Natural killer cell (primary cell): ENCODE results near the gene ZNF573. TPM values are rescaled to one million over a fixed set of nuclear protein-coding genes. Genes with fewer than 3 reads are reported as not detected.

Experiments
- ATAC-seq, 3 donors: fragments of 150-1000 bp in 2 of 3; fragments of 200-7000 bp in 1 of 3; cut with Tn5 transposase; 1 replicate in 1 of 3; 2 replicates in 2 of 3; pipeline ENCODE4 v1.10.0; 2021; ENCODE audit warnings: mild to moderate bottlenecking in 2 of 3, moderate library complexity in 2 of 3
- DNase-seq, 2 donors: peaks; one replicate each; pipeline versions ENCODE4 v3.0.0 to v3.0.0-alpha.2; 2013 to 2021; ENCODE audit warnings: mixed read lengths in 1 of 2
- H3K27ac ChIP-seq: one replicate; pipeline ENCODE4 v1.5.1; 2013; ENCODE audit warnings: mild to moderate bottlenecking, low read length
- H3K27me3 ChIP-seq: one replicate; pipeline ENCODE4 v1.6.1; 2013; ENCODE audit warnings: low read length; ENCODE audit not compliant: control insufficient read depth, insufficient read depth
- H3K36me3 ChIP-seq: one replicate; pipeline ENCODE4 v1.6.1; 2013; ENCODE audit warnings: low read length; ENCODE audit not compliant: control insufficient read depth, insufficient read depth
- H3K4me1 ChIP-seq: one replicate; pipeline ENCODE4 v1.6.1; 2013; ENCODE audit warnings: low read length; ENCODE audit not compliant: control insufficient read depth, insufficient read depth
- H3K4me3 ChIP-seq: one replicate; pipeline ENCODE4 v1.5.1; 2013; ENCODE audit warnings: low read length
- H3K9me3 ChIP-seq: one replicate; pipeline ENCODE4 v1.6.1; 2013; ENCODE audit warnings: low read length; ENCODE audit not compliant: control insufficient read depth, insufficient read depth
- H3K27ac Mint-ChIP-seq, 2 donors: one replicate each; pipeline ENCODE4 v1.8.0; 2022; ENCODE audit warnings: mild to moderate bottlenecking in 2 of 2, mixed read lengths in 2 of 2, moderate library complexity in 1 of 2
- H3K27me3 Mint-ChIP-seq, 2 donors: one replicate each; pipeline ENCODE4 v1.8.0; 2022; ENCODE audit warnings: low read depth in 2 of 2, mixed read lengths in 2 of 2
- H3K36me3 Mint-ChIP-seq: one replicate; pipeline ENCODE4 v1.8.0; 2022; ENCODE audit warnings: mixed read lengths
- H3K4me1 Mint-ChIP-seq, 2 donors: one replicate each; pipeline ENCODE4 v1.8.0; 2022; ENCODE audit warnings: mixed read lengths in 2 of 2
- H3K4me3 Mint-ChIP-seq: one replicate; pipeline ENCODE4 v1.8.0; 2022; ENCODE audit warnings: mild to moderate bottlenecking, moderate library complexity, mixed read lengths
- H3K9me3 Mint-ChIP-seq, 2 donors: one replicate each; pipeline ENCODE4 v1.8.0; 2022; ENCODE audit warnings: mixed read lengths in 2 of 2
- CTCF ChIP-seq: fragments of 200-600 bp; IDR thresholded peaks from one replicate; pipeline ENCODE4 v1.8.0; 2022; ENCODE audit warnings: antibody characterized with exemption
- WGBS: methylation state at CpG from one replicate; pipeline ENCODE4 v1.1.7; 2013; ENCODE audit warnings: missing lambda C conversion rate; ENCODE audit not compliant: insufficient coverage; 5-methylcytosine and 5-hydroxymethylcytosine counted together
- intact Hi-C: fragments of 100-400 bp; cut with micrococcal nuclease; formaldehyde crosslinking; loops from one replicate; pipeline ENCODE4 v1.14.2; 2022
- total RNA-seq, 4 donors: library from RNA; stranded (reverse); fragments of 120-200 nt in 1 of 4; gene quantifications; one replicate each; pipeline versions ENCODE4 v1.2.3 to v1.2.4, GENCODE V29; 2013 to 2022

The ZNF573 gene
- total RNA-seq, 3 donors from 2014 or later (not counting 1 experiment from before 2014, with no cell fraction given): 10.0 to 15.5 (median 13.4) TPM

- no peak overlapping the region for H3K27ac ChIP-seq
- no peak for TF ChIP-seq CTCF
- H3K4me1 Mint-ChIP-seq: no peaks in the 10 kb centered on the region
- no peaks in the 10 kb centered on the region for H3K36me3 Mint-ChIP-seq
- peaks cover 18% of the 10 kb centered on the region for H3K9me3 ChIP-seq
- ATAC-seq (no peak), DNase-seq (no peak)
- no peak overlapping the region for H3K4me3 Mint-ChIP-seq
- 100% methylated on average over 4 of the region's 5 CpGs for WGBS
- H3K4me3 ChIP-seq: no peak overlapping the region
- H3K27ac Mint-ChIP-seq: no peak overlapping the region
- no peaks in the 10 kb centered on the region for H3K27me3 ChIP-seq
- H3K27me3 Mint-ChIP-seq: no peaks in the 10 kb centered on the region
- intact Hi-C loops: no loop called here
- peaks cover 6 to 7% of the 10 kb centered on the region in 2 donors for H3K9me3 Mint-ChIP-seq
- H3K4me1 ChIP-seq: no peaks in the 10 kb centered on the region
- no peaks in the 10 kb centered on the region for H3K36me3 ChIP-seq
Observed at GRCh38 chr19:37809366-37809765, 30.0 kb upstream of the ZNF573 start.

DNA sequence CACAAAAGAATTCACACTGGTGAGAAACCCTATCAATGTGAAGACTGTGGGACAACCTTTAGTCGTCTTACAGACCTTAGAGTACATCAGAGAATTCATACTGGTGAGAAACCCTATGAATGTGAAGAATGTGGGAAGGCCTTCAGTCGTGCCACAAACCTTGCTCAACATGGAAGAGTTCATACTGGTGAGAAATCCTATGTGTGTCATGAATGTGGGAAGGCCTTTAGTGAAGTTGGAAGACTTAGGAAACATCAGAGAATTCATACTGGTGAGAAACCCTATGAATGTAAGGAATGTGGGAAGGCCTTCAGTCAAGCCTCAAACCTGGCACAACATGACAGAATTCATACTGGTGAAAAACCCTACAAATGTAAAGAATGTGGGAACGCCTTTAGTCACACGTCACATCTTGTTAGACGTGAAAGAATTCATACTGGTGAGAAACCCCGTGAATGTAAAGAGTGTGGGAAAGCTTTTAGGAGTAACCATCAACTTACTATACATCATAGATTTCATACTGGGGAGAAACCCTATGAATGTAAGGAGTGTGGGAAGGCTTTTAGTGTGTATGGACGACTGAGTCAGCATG is 24.0 kb upstream of the ZNF573 start:
- Histone ChIP-seq H3K27ac (no peak overlapping the region), H3K4me3 (no peak overlapping the region), H3K4me1 (no peaks in the 10 kb centered on the region), H3K27me3 (no peaks in the 10 kb centered on the region), H3K36me3 (no peaks in the 10 kb centered on the region), H3K9me3 (peaks cover 42% of the 10 kb centered on the region)
- H3K4me3 Mint-ChIP-seq: no peak overlapping the region
- DNase-seq (no peak), ATAC-seq (no peak)
- intact Hi-C loops: no loop called here
- H3K4me1 Mint-ChIP-seq: no peaks in the 10 kb centered on the region
- 60% methylated on average over 3 of the region's 7 CpGs for WGBS
- peaks cover 11 to 30% of the 10 kb centered on the region in 2 donors for H3K9me3 Mint-ChIP-seq
- H3K27ac Mint-ChIP-seq: no peak overlapping the region
- H3K36me3 Mint-ChIP-seq: peaks cover 19% of the 10 kb centered on the region
- no peak for TF ChIP-seq CTCF
- no peaks in the 10 kb centered on the region for H3K27me3 Mint-ChIP-seq

- ATAC-seq (no peak), DNase-seq (no peak)
- H3K27me3 ChIP-seq: no peaks in the 10 kb centered on the region
- no peaks in the 10 kb centered on the region for H3K36me3 ChIP-seq
- H3K4me3 Mint-ChIP-seq: no peak overlapping the region
- H3K27me3 Mint-ChIP-seq: peaks cover 0 to 4% of the 10 kb centered on the region in 2 donors
- H3K27ac ChIP-seq: no peak overlapping the region
- H3K9me3 Mint-ChIP-seq: peaks cover 6% of the 10 kb centered on the region in 2 donors
- no peak overlapping the region for H3K4me3 ChIP-seq
- H3K4me1 Mint-ChIP-seq: no peaks in the 10 kb centered on the region
- intact Hi-C loops: no loop called here
- peaks cover 12% of the 10 kb centered on the region for H3K9me3 ChIP-seq
- H3K27ac Mint-ChIP-seq: no peak overlapping the region
- 52% methylated on average over 46 of the region's 46 CpGs for whole genome bisulfite sequencing
- no peak for TF ChIP-seq CTCF
- no peaks in the 10 kb centered on the region for H3K4me1 ChIP-seq
- peaks cover 10% of the 10 kb centered on the region for H3K36me3 Mint-ChIP-seq
Observed at GRCh38 chr19:37790244-37790925, 11.0 kb upstream of the ZNF573 start.
